Activated naive CD8-positive, alpha-beta T cell treated with anti-CD3 and anti-CD28 coated beads, Interleukin-2, amount 10 ng/mL, durations not matched to agents 7 days and 5 days (primary cell): ENCODE data around the gene SLC25A42. TPM values are rescaled to one million over a fixed set of nuclear protein-coding genes. Genes with fewer than 3 reads are reported as not detected.

Source experiments
- ATAC-seq: fragments of 150-1000 bp; cut with Tn5 transposase; one replicate; pipeline ENCODE4 v1.10.0; 2021; ENCODE audit warnings: low read depth, moderate library complexity
- POLR2A ChIA-PET: fragments of 350-600 bp; sonication (Branson Sonifier 250); formaldehyde crosslinking; loops from one replicate; lab custom pipeline; 2021; ENCODE audit warnings: antibody characterized with exemption; lab: Charles Lee
- DNase-seq: peaks from one replicate; pipeline ENCODE4 v3.0.0; 2021
- H3K27ac Mint-ChIP-seq: one replicate; pipeline ENCODE4 v1.8.0; 2022; ENCODE audit warnings: mild to moderate bottlenecking, mixed read lengths
- H3K27me3 Mint-ChIP-seq: one replicate; pipeline ENCODE4 v1.8.0; 2022; ENCODE audit warnings: mild to moderate bottlenecking, moderate library complexity, mixed read lengths
- H3K36me3 Mint-ChIP-seq: one replicate; pipeline ENCODE4 v1.8.0; 2021; ENCODE audit warnings: mild to moderate bottlenecking, mixed read lengths
- H3K4me1 Mint-ChIP-seq: one replicate; pipeline ENCODE4 v1.8.0; 2021; ENCODE audit warnings: mixed read lengths
- H3K4me3 Mint-ChIP-seq: one replicate; pipeline ENCODE4 v1.8.0; 2022; ENCODE audit warnings: mild to moderate bottlenecking, moderate library complexity, mixed read lengths
- H3K9me3 Mint-ChIP-seq: one replicate; pipeline ENCODE4 v1.8.0; 2021; ENCODE audit warnings: mixed read lengths
- total RNA-seq, 2 experiments: library from RNA; stranded (reverse); gene quantifications; one replicate each; pipeline ENCODE4 v1.2.3, GENCODE V29; 2021

Gene SLC25A42
- total RNA-seq, 2 experiments from 2014 or later: 20.4 to 22.0 TPM

DNA sequence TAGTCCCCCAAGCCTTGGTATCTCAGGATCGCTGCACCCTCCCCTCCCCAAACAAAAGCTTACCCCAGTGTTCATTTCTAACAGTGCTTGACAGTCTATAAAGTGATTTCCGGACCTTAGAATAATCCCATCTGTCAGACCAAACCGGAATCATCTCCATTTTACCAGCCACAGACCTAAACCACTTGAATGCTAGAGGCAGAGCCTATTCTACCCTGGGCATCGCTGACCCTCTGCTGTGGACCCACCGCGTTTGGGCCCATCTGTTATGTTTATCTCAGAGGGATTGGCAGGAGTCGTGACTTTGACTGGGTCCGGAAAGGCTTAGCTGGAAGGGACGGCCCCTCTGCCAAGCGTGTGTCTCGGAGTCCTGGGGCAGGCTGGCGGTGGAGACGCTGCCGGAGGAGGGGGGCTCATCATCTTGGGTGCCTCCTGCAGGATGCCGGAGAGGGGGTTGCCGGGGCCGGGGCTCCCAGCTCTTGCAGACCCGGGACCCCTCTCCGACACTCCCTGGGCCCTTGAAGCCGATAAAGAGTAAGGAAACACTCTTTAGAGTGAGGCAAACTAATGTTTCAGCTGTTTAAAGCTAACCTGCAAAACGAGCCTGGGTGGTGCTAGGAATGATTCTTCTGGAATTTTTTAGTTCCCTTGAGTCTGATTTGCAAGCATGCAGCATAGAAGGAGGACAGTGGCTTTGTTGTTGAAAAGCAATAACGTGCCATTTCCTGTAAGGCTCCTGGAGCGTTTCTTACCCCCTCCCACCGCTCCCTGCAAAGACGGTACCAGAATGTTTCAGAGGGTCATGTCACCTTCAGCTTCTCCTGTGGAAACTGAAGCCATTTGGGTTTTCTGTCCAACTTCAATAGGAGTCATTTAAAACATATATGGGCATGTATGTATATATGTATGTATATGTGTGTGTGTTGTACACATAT is 1.3 kb downstream of the SLC25A42 start:
- no peaks in the 10 kb centered on the region for H3K27me3 Mint-ChIP-seq
- H3K4me3 Mint-ChIP-seq: peak overlapping the region; percentile 89
- ATAC-seq: no peak
- no peaks in the 10 kb centered on the region for H3K9me3 Mint-ChIP-seq
- DNase-seq: peak; percentile 57
- H3K36me3 Mint-ChIP-seq: no peaks in the 10 kb centered on the region
- H3K27ac Mint-ChIP-seq: peak overlapping the region; percentile 86
- POLR2A ChIA-PET: interaction anchor here (0.6 to 0.8 kb wide), 3 partner anchors 49 to 300 kb away, joined by 3 to 4 read pairs (median 3); no protein-coding TSS in a partner anchor
- peaks cover 23% of the 10 kb centered on the region for H3K4me1 Mint-ChIP-seq

DNA sequence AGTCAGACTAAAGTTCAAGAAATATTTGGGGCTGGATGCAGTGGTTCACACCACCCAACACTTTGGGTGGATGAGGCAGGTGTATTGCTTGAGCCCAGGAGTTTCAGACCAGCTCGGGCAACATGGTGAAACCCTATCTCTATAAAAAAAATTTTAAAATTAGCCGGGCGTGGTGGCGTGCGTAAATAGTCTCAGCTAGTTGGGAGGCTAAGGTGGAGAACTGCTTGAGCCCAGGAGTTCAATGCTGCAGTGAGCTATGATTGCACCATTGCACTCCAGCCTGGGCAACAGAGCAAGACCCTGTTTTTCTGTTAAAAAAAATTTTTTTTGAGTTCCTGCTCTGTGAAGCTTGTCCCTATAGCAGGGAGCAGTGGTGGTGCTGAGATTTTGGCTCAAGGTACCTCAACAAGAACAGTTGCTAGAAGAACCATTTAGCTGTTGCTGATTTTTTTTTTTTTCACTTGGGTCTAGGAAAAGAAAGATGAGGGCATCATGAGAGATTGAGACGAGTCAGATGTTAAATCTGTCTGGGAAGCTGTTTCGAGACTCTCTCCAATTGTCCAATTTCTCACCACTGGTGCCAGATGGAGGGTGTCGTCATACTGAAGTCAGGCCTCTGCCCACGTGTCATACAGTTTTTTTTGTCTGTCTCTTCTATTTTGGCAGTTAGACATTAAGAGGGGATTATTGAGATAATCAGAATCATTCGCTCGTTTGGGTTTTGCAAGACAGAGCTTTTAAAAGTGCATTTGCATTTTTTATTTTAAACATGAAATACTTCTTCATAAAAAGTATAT is 3.7 kb downstream of the SLC25A42 start:
- no peak for ATAC-seq
- no peak overlapping the region for H3K4me3 Mint-ChIP-seq
- POLR2A ChIA-PET: interaction anchor here (1.1 kb wide), 1 partner anchor 68 kb away, joined by 4 read pairs; no protein-coding TSS in a partner anchor
- H3K27ac Mint-ChIP-seq: peak overlapping the region; percentile 45
- peaks cover 2% of the 10 kb centered on the region for H3K36me3 Mint-ChIP-seq
- H3K4me1 Mint-ChIP-seq: peaks cover 22% of the 10 kb centered on the region
- no peaks in the 10 kb centered on the region for H3K27me3 Mint-ChIP-seq
- DNase-seq: no peak
- H3K9me3 Mint-ChIP-seq: no peaks in the 10 kb centered on the region

DNA sequence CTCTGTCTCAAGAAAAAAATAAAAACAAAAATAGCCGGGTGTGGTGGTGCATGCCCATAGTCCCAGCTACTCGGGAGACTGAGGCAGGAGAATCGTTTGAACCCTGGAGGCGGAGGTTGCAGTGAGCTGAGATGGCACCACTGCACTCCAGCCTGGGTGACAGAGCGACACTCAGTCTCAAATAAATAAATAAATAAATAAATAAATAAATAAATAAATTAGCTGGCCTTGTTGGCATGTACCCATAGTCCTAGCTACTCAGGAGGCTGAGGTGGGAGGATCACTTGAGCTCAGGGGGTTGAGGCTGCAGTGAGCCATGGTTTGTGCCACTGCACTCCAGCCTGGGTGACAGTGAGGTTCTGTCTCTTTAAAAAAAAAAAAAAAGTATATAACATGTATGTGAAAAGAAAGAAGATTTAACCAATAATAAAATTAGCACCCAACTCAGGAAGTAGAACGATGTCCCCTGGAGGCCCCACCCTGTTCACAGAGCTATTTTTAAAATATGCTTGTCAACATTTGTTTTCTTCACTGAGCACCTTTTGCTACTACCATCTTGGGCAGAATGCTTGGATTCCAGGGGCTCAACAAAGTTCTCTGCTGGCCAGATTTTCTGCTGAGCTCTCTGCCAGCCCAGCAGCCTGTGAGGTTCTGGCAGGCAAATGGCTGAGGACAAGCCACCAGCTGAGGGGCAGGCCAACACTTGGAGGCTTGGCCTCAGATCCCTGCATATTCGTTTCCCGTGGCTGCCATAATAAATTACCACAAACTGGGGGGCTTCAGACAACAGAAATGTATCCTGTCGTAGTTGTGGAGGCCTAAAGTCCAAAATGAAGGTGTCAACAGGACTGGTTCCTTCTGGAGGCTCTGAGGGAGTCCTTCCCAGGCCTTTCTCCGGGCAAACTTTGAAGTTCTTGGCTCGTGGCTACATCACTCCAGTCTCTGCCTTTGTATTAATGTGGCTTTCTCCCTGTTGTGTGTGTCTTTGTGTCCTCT is 5.2 kb downstream of the SLC25A42 start:
- no peaks in the 10 kb centered on the region for H3K27me3 Mint-ChIP-seq
- POLR2A ChIA-PET: interaction anchor here (1.4 kb wide), 1 partner anchor 9 kb away, joined by 4 read pairs; no protein-coding TSS in a partner anchor
- H3K4me3 Mint-ChIP-seq: no peak overlapping the region
- ATAC-seq (no peak), DNase-seq (no peak)
- H3K4me1 Mint-ChIP-seq: peaks cover 18% of the 10 kb centered on the region
- H3K9me3 Mint-ChIP-seq: no peaks in the 10 kb centered on the region
- H3K27ac Mint-ChIP-seq: no peak overlapping the region
- peaks cover 2% of the 10 kb centered on the region for H3K36me3 Mint-ChIP-seq

DNA sequence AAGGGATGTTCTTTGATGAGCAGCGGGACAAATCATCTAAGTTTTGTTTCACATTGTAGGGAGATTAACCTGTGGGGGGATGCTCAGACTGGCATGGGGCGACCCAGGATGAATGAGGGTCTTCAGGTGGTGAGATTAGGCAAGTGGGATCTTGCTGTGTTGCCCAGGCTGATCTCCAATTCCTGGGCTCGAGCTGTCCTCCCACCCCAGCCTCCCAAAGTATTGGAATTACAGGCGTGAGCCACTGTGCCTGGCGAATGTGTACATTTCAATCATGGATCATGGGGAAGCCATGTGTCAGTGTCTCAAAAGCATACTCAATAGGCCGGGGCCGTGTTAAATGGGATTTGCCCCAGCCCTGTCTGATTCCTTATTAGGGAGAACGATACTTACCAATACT is 8.1 kb downstream of the SLC25A42 start:
- peaks cover 6% of the 10 kb centered on the region for H3K4me1 Mint-ChIP-seq
- H3K9me3 Mint-ChIP-seq: no peaks in the 10 kb centered on the region
- peaks cover 3% of the 10 kb centered on the region for H3K36me3 Mint-ChIP-seq
- no peaks in the 10 kb centered on the region for H3K27me3 Mint-ChIP-seq
- no peak overlapping the region for H3K4me3 Mint-ChIP-seq
- DNase-seq (no peak), ATAC-seq (no peak)
- no peak overlapping the region for H3K27ac Mint-ChIP-seq
- POLR2A ChIA-PET: no interaction called here

DNA sequence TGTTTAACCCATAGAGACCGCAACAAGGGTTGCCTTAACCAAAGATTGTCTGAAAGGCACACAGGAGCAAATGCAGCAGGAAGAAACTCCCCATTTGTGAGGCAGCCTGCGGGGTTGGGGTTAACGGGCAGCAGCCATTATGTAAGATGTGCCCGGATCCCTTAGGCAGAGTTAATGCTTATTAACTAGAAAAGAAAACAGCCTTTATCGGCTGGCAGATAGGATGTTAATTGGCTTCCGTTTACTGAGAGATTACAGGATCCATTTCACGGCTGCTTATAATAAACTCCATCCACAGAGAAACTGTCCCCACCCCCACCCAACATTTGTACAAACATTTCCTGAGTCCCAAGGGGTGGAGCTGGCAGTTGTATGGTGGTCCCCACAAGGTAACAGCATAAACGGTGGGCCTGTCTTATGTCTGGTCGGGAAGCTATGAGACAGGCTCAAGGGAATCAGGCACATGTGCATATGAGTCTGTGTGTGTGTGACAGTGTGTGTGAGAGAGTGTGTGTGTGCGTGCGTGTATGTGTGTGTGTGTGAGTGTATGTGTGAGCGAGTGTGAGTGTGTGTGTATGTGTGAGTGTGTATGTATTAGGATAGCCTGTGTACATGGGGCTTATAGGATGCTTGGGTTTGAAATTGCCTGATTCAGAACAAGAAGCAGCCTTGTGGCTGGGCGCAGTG is 10.5 kb downstream of the SLC25A42 start:
- no peak overlapping the region for H3K27ac Mint-ChIP-seq
- no peak overlapping the region for H3K4me3 Mint-ChIP-seq
- peaks cover 8% of the 10 kb centered on the region for H3K36me3 Mint-ChIP-seq
- ATAC-seq (no peak), DNase-seq (no peak)
- no peaks in the 10 kb centered on the region for H3K4me1 Mint-ChIP-seq
- H3K27me3 Mint-ChIP-seq: no peaks in the 10 kb centered on the region
- POLR2A ChIA-PET: interaction anchor here (0.6 to 0.7 kb wide), 2 partner anchors 69 to 1144 kb away, joined by 3 to 4 read pairs; no protein-coding TSS in a partner anchor
- H3K9me3 Mint-ChIP-seq: no peaks in the 10 kb centered on the region

DNA sequence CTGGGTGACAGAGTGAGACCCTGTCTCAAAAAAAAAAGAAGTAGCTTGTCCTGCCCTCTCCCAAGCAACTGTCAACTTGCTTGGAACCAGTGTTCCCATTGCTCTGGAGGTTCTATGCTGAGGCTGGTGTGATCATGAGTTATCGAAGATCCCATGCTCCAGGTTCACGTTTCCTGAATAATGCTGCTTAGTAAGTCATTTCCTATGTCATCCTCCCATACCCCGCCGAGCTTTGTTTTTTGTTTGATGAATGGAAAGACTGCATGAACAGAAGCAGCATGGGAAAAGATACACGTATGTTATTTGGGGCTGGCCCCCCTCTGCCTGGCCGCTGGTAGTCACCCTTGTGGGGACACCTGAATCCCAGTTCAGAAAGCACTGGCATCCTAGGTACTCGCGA is 11.3 kb downstream of the SLC25A42 start:
- Mint-ChIP-seq H3K9me3 (no peaks in the 10 kb centered on the region), H3K4me3 (no peak overlapping the region), H3K27ac (no peak overlapping the region), H3K36me3 (peaks cover 11% of the 10 kb centered on the region), H3K4me1 (no peaks in the 10 kb centered on the region), H3K27me3 (no peaks in the 10 kb centered on the region)
- POLR2A ChIA-PET: interaction anchor here (0.7 kb wide), 1 partner anchor 70 kb away, joined by 3 read pairs; no protein-coding TSS in a partner anchor
- no peak for DNase-seq
- ATAC-seq: no peak

DNA sequence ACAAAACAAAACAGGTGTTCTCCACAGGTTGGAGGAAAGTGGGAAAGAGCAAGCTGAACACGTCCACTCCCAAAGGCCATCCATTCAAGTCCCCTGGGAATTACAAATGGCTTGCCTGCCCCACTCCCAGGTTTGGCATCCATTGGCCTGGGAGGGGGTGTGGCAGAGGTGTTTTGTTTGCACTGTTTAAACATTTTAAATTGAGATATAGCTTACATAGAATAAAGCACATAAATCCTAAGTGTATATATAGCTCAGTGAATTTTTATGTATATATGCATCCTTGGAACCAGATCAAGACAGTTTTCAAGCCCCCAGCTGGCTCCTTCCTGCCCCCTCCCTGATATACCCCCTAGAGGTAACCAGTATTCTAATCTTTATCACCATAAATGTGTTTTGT is 12.7 kb downstream of the SLC25A42 start:
- no peaks in the 10 kb centered on the region for H3K4me1 Mint-ChIP-seq
- no peaks in the 10 kb centered on the region for H3K9me3 Mint-ChIP-seq
- DNase-seq (no peak), ATAC-seq (no peak)
- H3K36me3 Mint-ChIP-seq: peaks cover 9% of the 10 kb centered on the region
- H3K27me3 Mint-ChIP-seq: no peaks in the 10 kb centered on the region
- no peak overlapping the region for H3K27ac Mint-ChIP-seq
- POLR2A ChIA-PET: no interaction called here
- H3K4me3 Mint-ChIP-seq: no peak overlapping the region

DNA sequence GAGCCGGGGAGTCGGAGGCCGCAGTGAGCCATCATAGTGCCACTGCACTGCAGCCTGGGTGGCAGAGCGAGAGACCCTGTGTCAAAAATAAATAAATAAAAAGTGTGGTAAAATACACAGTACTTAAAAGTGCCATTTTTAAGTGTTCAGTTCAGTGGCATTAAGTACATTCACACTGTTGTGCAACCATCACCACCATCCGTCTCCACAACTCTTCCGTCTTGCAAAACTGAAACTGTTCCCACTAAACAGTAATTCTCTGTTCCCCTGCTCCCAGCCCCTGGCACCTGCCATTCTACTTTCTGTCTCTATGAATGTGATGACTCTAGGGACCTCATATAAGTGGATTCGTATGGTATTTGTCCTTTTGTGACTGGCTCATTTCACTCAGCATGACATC is 13.3 kb downstream of the SLC25A42 start:
- no peak overlapping the region for H3K27ac Mint-ChIP-seq
- H3K36me3 Mint-ChIP-seq: peaks cover 9% of the 10 kb centered on the region
- DNase-seq (no peak), ATAC-seq (no peak)
- no peaks in the 10 kb centered on the region for H3K4me1 Mint-ChIP-seq
- POLR2A ChIA-PET: interaction anchor here (1.0 kb wide), 1 partner anchor 8 kb away, joined by 4 read pairs; no protein-coding TSS in a partner anchor
- no peak overlapping the region for H3K4me3 Mint-ChIP-seq
- H3K9me3 Mint-ChIP-seq: no peaks in the 10 kb centered on the region
- H3K27me3 Mint-ChIP-seq: no peaks in the 10 kb centered on the region

DNA sequence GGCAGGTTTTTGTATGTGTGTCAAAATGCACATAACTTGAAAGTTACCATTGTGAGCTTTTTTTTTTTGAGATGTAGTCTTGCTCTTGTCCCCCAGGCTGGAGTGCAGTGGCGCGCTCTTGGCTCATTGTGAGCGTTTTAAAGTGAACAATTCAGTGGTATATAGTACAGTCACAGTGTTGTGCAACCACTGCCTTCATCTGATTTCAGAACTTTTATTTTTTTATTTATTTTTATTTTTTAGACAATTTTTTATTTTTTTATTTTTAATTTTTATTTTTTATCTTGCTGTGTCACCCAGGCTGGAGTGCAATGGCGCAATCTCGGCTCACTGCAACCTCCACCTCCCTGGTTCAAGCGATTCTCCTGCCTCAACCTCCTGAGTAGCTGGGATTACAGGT is 15.0 kb downstream of the SLC25A42 start:
- Mint-ChIP-seq H3K36me3 (peaks cover 9% of the 10 kb centered on the region), H3K4me3 (no peak overlapping the region), H3K27ac (no peak overlapping the region), H3K27me3 (no peaks in the 10 kb centered on the region), H3K4me1 (no peaks in the 10 kb centered on the region), H3K9me3 (no peaks in the 10 kb centered on the region)
- ATAC-seq: no peak
- DNase-seq: no peak
- POLR2A ChIA-PET: no interaction called here

DNA sequence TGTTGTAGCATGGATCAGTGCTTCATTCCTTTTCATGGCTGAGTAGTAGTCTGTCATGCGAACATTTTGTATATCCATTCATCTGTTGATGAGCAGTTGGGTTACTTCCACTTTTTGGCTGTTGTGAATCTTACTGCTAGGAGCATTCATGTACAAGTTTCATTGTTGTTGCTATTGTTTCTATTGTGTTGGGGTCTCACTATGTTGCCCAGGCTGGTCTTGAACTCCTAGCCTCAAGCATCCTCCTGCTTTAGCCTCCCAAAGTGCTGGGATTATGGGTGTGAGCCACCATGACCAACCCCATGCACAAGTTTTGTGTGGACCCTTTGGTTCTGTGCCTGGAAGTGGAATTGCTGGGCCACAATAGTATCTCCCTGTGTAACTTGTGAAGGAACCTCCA is 15.8 kb downstream of the SLC25A42 start:
- POLR2A ChIA-PET: no interaction called here
- no peak overlapping the region for H3K4me3 Mint-ChIP-seq
- H3K36me3 Mint-ChIP-seq: peaks cover 7% of the 10 kb centered on the region
- H3K9me3 Mint-ChIP-seq: no peaks in the 10 kb centered on the region
- H3K27me3 Mint-ChIP-seq: no peaks in the 10 kb centered on the region
- no peaks in the 10 kb centered on the region for H3K4me1 Mint-ChIP-seq
- no peak for ATAC-seq
- DNase-seq: no peak
- H3K27ac Mint-ChIP-seq: no peak overlapping the region

DNA sequence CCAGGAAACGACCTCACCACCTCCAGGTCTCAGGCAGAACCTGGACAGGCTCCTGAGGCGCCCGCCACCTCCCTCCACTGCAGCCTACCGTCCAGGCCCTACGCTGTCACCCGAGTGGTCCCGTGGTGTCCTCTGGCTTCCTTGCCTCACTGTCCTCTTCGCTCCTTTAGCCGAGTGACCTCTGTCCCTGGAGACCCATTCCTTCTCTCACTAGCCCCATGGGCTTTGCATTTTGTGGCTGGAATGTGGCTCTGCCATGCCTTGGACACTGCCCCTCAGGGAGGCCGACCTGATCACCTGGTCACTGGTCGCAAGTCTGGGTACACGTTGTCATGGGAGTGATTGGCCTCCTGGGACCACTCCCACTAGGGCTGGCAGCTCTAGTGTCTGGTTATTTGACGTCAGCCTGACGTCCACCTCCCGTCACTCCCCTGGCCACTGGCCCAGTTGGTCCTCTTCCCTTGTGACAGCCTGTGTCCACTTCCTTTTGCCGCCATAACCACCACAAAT is 17.9 kb downstream of the SLC25A42 start:
- no peaks in the 10 kb centered on the region for H3K4me1 Mint-ChIP-seq
- peaks cover 7% of the 10 kb centered on the region for H3K36me3 Mint-ChIP-seq
- DNase-seq (no peak), ATAC-seq (no peak)
- no peak overlapping the region for H3K4me3 Mint-ChIP-seq
- POLR2A ChIA-PET: no interaction called here
- H3K27ac Mint-ChIP-seq: no peak overlapping the region
- no peaks in the 10 kb centered on the region for H3K27me3 Mint-ChIP-seq
- H3K9me3 Mint-ChIP-seq: no peaks in the 10 kb centered on the region
